ENCODE data around the gene SPRN. TPM values are rescaled to one million over a fixed set of nuclear protein-coding genes. Genes with fewer than 3 reads are reported as not detected.

SPRN gene
- polyA plus RNA-seq, 1 experiment: 1.1 TPM

- CTCF ChIA-PET: no interaction called here
- H3K27ac ChIP-seq (ENCODE audit: low read depth, low read length): no peak overlapping the region
- POLR2A ChIA-PET: no interaction called here
- no peak overlapping the region for H3K4me3 ChIP-seq (ENCODE audit: low read depth, low read length)
- TF ChIP-seq, protein P1, sequence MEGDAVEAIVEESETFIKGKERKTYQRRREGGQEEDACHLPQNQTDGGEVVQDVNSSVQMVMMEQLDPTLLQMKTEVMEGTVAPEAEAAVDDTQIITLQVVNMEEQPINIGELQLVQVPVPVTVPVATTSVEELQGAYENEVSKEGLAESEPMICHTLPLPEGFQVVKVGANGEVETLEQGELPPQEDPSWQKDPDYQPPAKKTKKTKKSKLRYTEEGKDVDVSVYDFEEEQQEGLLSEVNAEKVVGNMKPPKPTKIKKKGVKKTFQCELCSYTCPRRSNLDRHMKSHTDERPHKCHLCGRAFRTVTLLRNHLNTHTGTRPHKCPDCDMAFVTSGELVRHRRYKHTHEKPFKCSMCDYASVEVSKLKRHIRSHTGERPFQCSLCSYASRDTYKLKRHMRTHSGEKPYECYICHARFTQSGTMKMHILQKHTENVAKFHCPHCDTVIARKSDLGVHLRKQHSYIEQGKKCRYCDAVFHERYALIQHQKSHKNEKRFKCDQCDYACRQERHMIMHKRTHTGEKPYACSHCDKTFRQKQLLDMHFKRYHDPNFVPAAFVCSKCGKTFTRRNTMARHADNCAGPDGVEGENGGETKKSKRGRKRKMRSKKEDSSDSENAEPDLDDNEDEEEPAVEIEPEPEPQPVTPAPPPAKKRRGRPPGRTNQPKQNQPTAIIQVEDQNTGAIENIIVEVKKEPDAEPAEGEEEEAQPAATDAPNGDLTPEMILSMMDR (IDR thresholded peaks at IDR 0.05; ENCODE audit: low read depth, low read length): no peak
- no peak for DNase-seq (ENCODE audit: low read depth, low spot score)
- H3K9me3 ChIP-seq (ENCODE audit: control insufficient read depth, insufficient read depth, low read length): no peaks in the 10 kb centered on the region; the same call in 1 of the 2 replicates
- no peaks in the 10 kb centered on the region for H3K27me3 ChIP-seq (ENCODE audit: control insufficient read depth, insufficient read depth, low read length)
Measured at GRCh38 chr10:133383551-133383950, 40.9 kb downstream of the SPRN start.

- ChIA-PET POLR2A (no interaction called here), CTCF (no interaction called here)
Measured at GRCh38 chr10:133381036-133381435, 43.4 kb downstream of the SPRN start.

DNA sequence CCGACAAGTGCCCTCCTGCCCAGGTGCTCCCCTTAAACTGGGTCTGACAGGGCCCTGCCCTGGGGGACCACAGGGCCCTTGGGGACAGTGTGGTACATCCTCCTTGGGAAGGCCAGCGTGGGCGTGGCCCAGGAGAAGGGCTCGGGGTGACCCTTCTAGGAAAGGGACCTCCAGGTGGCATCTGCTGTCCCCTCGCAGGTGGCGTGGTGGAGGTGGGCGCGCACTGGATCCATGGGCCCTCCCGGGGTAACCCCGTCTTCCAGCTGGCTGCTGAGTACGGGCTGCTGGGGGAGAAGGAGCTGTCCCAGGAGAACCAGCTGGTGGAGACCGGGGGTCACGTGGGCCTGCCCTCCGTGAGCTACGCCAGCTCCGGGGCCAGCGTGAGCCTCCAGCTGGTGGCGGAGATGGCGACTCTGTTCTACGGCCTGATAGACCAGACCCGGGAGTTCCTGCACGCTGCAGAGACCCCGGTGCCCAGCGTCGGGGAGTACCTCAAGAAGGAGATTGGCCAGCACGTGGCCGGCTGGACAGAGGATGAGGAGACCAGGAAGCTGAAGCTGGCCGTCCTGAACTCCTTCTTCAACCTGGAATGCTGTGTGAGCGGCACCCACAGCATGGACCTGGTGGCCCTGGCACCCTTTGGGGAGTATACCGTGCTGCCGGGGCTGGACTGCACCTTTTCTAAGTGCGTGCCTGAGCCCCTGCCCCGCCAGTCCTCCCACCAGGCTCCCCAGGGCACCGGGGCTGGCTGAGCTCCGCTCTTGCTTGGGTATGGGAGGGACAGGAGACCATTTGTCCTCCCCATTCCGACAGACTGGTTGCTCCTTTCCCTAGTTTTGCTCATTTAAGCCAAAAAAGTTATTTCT, 44.4 kb downstream of the SPRN start:
- DNase-seq (ENCODE audit: low read depth, low spot score): no peak
- POLR2A ChIA-PET: no interaction called here
- Histone ChIP-seq H3K4me3 (ENCODE audit: low read depth, low read length) (peak overlapping the region; percentile 58), H3K9me3 (ENCODE audit: control insufficient read depth, insufficient read depth, low read length) (no peaks in the 10 kb centered on the region; the same call in 1 of the 2 replicates), H3K27ac (ENCODE audit: low read depth, low read length) (no peak overlapping the region), H3K27me3 (ENCODE audit: control insufficient read depth, insufficient read depth, low read length) (no peaks in the 10 kb centered on the region)
- TF ChIP-seq, protein P1 (IDR thresholded peaks at IDR 0.05; ENCODE audit: low read depth, low read length): no peak
- CTCF ChIA-PET: no interaction called here

More at GRCh38 chr10:133381036-133381435, 43.4 kb downstream of the SPRN start:
- Histone ChIP-seq H3K27ac (ENCODE audit: low read depth, low read length) (no peak overlapping the region), H3K27me3 (ENCODE audit: control insufficient read depth, insufficient read depth, low read length) (no peaks in the 10 kb centered on the region), H3K9me3 (ENCODE audit: control insufficient read depth, insufficient read depth, low read length) (no peaks in the 10 kb centered on the region; the same call in 1 of the 2 replicates), H3K4me3 (ENCODE audit: low read depth, low read length) (no peak overlapping the region)
- no peak for DNase-seq (ENCODE audit: low read depth, low spot score)
- TF ChIP-seq, protein P1 (IDR thresholded peaks at IDR 0.05; ENCODE audit: low read depth, low read length): no peak

GRCh38 chr10:133379152-133379800, 45.1 kb downstream of the SPRN start, which contains the start of gene PAOX:
Gene PAOX (plus strand): TSS chr10:133379262. CDS start chr10:133379317, 55 bp downstream.
- peak within 1 kb of the TSS; percentile 79 for H3K4me3 ChIP-seq (ENCODE audit: low read depth, low read length)
- H3K9me3 ChIP-seq (ENCODE audit: control insufficient read depth, insufficient read depth, low read length): no peaks in the 10 kb centered on the region; the same call in 1 of the 2 replicates
- TF ChIP-seq, protein P1 (IDR thresholded peaks at IDR 0.05; ENCODE audit: low read depth, low read length): no peak
- ChIA-PET POLR2A (interaction anchor here (0.8 to 1.7 kb wide), 4 partner anchors 12 to 101 kb away, joined by 3 to 4 read pairs (median 3); no protein-coding TSS in a partner anchor), CTCF (interaction anchor here (4.9 kb wide), 1 partner anchor 50 kb away, joined by 26 read pairs; no protein-coding TSS in a partner anchor)
- peak within 1 kb of the TSS; percentile 11 for H3K27ac ChIP-seq (ENCODE audit: low read depth, low read length)
- no peak for DNase-seq (ENCODE audit: low read depth, low spot score)
- H3K27me3 ChIP-seq (ENCODE audit: control insufficient read depth, insufficient read depth, low read length): no peaks in the 10 kb centered on the region
